CD8-positive, alpha-beta memory T cell (primary cell): Measurements from ENCODE around the gene LAMC3. TPM values are rescaled to one million over a fixed set of nuclear protein-coding genes. Genes with fewer than 3 reads are reported as not detected.

Experiments
- CTCF ChIA-PET: fragments of 350-600 bp; sonication (Branson Sonifier 250); formaldehyde crosslinking; loops from one replicate; lab custom pipeline; 2021; ENCODE audit warnings: antibody characterized with exemption; lab: Charles Lee
- POLR2A ChIA-PET: fragments of 350-600 bp; sonication (Branson Sonifier 250); formaldehyde crosslinking; loops from one replicate; lab custom pipeline; 2021; ENCODE audit warnings: antibody characterized with exemption; lab: Charles Lee
- DNase-seq, 5 donors: peaks; one replicate each; pipeline versions ENCODE4 v3.0.0 to v3.0.0-alpha.2; 2020 to 2022; ENCODE audit warnings: mixed read lengths in 1 of 5
- H3K27ac ChIP-seq: one replicate; pipeline ENCODE4 v1.7.0; 2013; ENCODE audit warnings: low read depth, mild to moderate bottlenecking, low read length, moderate library complexity
- H3K27me3 ChIP-seq: 2 replicates; pipeline ENCODE4 v1.7.0; 2013; ENCODE audit warnings: low read length, mild to moderate bottlenecking; ENCODE audit not compliant: insufficient read depth, poor library complexity, severe bottlenecking
- H3K36me3 ChIP-seq: 2 replicates; pipeline ENCODE4 v1.7.0; 2013; ENCODE audit warnings: mild to moderate bottlenecking, low read length, moderate library complexity; ENCODE audit not compliant: insufficient read depth
- H3K4me1 ChIP-seq: 2 replicates; pipeline ENCODE4 v1.7.0; 2013; ENCODE audit warnings: mild to moderate bottlenecking, low read length, moderate library complexity; ENCODE audit not compliant: insufficient read depth
- H3K4me3 ChIP-seq: 2 replicates; pipeline ENCODE4 v1.7.0; 2013; ENCODE audit warnings: mild to moderate bottlenecking, low read length
- H3K9me3 ChIP-seq: 2 replicates; pipeline ENCODE4 v1.7.0; 2013; ENCODE audit warnings: mild to moderate bottlenecking, low read length
- H3K27ac Mint-ChIP-seq, 8 donors: one replicate each; pipeline ENCODE4 v1.8.0; 2020 to 2021; ENCODE audit warnings: mixed read lengths in 8 of 8, mild to moderate bottlenecking in 6 of 8, inconsistent platforms in 3 of 8, moderate library complexity in 3 of 8
- H3K27me3 Mint-ChIP-seq, 2 donors: one replicate each; pipeline ENCODE4 v1.8.0; 2020 to 2021; ENCODE audit warnings: mixed read lengths in 2 of 2, mild to moderate bottlenecking in 1 of 2, moderate library complexity in 1 of 2
- H3K36me3 Mint-ChIP-seq, 3 donors: one replicate each; pipeline ENCODE4 v1.8.0; 2020 to 2021; ENCODE audit warnings: mixed read lengths in 3 of 3, inconsistent platforms in 1 of 3, mild to moderate bottlenecking in 1 of 3
- H3K4me1 Mint-ChIP-seq, 3 donors: one replicate each; pipeline ENCODE4 v1.8.0; 2020 to 2021; ENCODE audit warnings: mixed read lengths in 3 of 3, inconsistent platforms in 1 of 3, mild to moderate bottlenecking in 1 of 3
- H3K4me3 Mint-ChIP-seq, 7 donors: one replicate each; pipeline ENCODE4 v1.8.0; 2020 to 2021; ENCODE audit warnings: mixed read lengths in 7 of 7, mild to moderate bottlenecking in 6 of 7, moderate library complexity in 4 of 7, inconsistent platforms in 2 of 7
- H3K9me3 Mint-ChIP-seq, 5 donors: one replicate each; pipeline ENCODE4 v1.8.0; 2020 to 2022; ENCODE audit warnings: mixed read lengths in 5 of 5, mild to moderate bottlenecking in 3 of 5, moderate library complexity in 2 of 5, inconsistent platforms in 1 of 5
- polyA plus RNA-seq: library from polyadenylated mRNA; unstranded; fragments of 300-500 nt; fragmentation: Illumina TruSeq; gene quantifications from one replicate; pipeline ENCODE4 v1.2.3, GENCODE V29; 2021
- total RNA-seq, 2 experiments: library from RNA; stranded (reverse); gene quantifications; one replicate each; pipeline ENCODE4 v1.2.3, GENCODE V29; 2021

The LAMC3 gene
- total and polyA plus RNA-seq, 3 experiments from 2014 or later, result 0.04 to 0.07 TPM; not detected in 1

GRCh38 chr9:131094015-131094414 lies 85.0 kb downstream of the LAMC3 start:
- DNase-seq, result no peak
- Mint-ChIP-seq H3K9me3 (no peaks in the 10 kb centered on the region), H3K36me3 (no peaks in the 10 kb centered on the region), H3K4me3 (no peak overlapping the region), H3K27me3 (peaks cover 20 to 39% of the 10 kb centered on the region in 2 donors), H3K4me1 (peaks cover 4 to 9% (median 6%) of the 10 kb centered on the region in 3 donors), H3K27ac (no peak overlapping the region)
- Histone ChIP-seq H3K4me3 (no peak overlapping the region), H3K27me3 (peaks cover 32% of the 10 kb centered on the region), H3K36me3 (no peaks in the 10 kb centered on the region), H3K9me3 (no peaks in the 10 kb centered on the region), H3K4me1 (no peaks in the 10 kb centered on the region), H3K27ac (no peak overlapping the region)
- POLR2A ChIA-PET, result no interaction called here
- CTCF ChIA-PET, result interaction anchor here (0.6 to 1.4 kb wide), 2 partner anchors 9 to 737 kb away, joined by 3 read pairs; no protein-coding TSS in a partner anchor

GRCh38 chr9:131094622-131095021 lies 85.6 kb downstream of the LAMC3 start:
- peaks cover 32% of the 10 kb centered on the region for H3K27me3 ChIP-seq
- no peak overlapping the region for H3K4me3 ChIP-seq
- no peak for DNase-seq
- Mint-ChIP-seq H3K36me3 (no peaks in the 10 kb centered on the region), H3K27ac (no peak overlapping the region), H3K4me3 (peak overlapping the region in 1 of 7 donors; percentile 44), H3K4me1 (peaks cover 4 to 9% (median 6%) of the 10 kb centered on the region in 3 donors), H3K9me3 (no peaks in the 10 kb centered on the region), H3K27me3 (peaks cover 20 to 41% of the 10 kb centered on the region in 2 donors)
- CTCF ChIA-PET, result interaction anchor here (1.4 kb wide), 1 partner anchor 10 kb away, joined by 3 read pairs; no protein-coding TSS in a partner anchor
- H3K9me3 ChIP-seq, result no peaks in the 10 kb centered on the region
- no peaks in the 10 kb centered on the region for H3K4me1 ChIP-seq
- no peaks in the 10 kb centered on the region for H3K36me3 ChIP-seq
- H3K27ac ChIP-seq, result no peak overlapping the region
- POLR2A ChIA-PET, result no interaction called here

DNA sequence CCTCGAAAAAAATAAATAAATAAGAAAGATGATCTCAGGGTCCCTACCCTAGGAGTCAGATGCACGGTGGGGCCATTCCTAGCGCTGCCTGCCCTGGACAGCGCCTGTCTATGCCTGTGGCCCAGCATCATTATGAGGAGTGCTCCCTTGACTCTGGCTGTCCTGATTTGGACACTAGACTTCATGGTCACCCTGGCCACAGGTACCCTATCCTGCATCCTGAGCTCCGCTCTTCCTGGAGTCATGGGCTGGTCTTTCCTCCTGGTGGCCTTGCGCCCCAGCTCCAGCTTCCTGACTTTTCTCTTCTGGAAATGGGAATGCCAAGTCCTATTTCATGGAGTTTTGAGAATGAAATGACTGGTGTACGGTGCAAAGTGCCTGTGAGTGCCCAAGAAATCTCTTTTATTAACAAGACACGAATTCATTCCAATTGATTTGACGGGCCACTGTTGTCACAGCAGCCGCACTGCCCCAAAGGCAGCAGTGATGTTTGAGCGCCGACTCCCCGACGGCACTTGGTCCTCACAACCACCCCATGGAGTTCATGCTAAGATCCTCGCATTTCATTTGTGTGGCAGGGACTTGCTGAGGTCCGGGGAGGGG lies 86.8 kb downstream of the LAMC3 start:
- Histone ChIP-seq H3K27ac (no peak overlapping the region), H3K27me3 (peaks cover 32% of the 10 kb centered on the region), H3K36me3 (no peaks in the 10 kb centered on the region), H3K4me1 (no peaks in the 10 kb centered on the region), H3K4me3 (no peak overlapping the region), H3K9me3 (no peaks in the 10 kb centered on the region)
- H3K27me3 Mint-ChIP-seq, result peaks cover 22 to 41% of the 10 kb centered on the region in 2 donors
- no peak for DNase-seq
- no peaks in the 10 kb centered on the region for H3K9me3 Mint-ChIP-seq
- CTCF ChIA-PET, result no interaction called here
- H3K27ac Mint-ChIP-seq, result peak overlapping the region in 2 of 8 donors; percentile 32 to 59
- H3K4me1 Mint-ChIP-seq, result peaks cover 4 to 9% (median 6%) of the 10 kb centered on the region in 3 donors
- peak overlapping the region in 6 of 7 donors; percentile 40 to 69 (median 66) for H3K4me3 Mint-ChIP-seq
- POLR2A ChIA-PET, result no interaction called here
- no peaks in the 10 kb centered on the region for H3K36me3 Mint-ChIP-seq

GRCh38 chr9:131096269-131097125 lies 87.5 kb downstream of the LAMC3 start, which contains the start of gene AIF1L:
TSS of gene AIF1L (plus strand) at chr9:131096531. CDS start at chr9:131096630, 99 bp downstream.
- no peak for DNase-seq
- Histone ChIP-seq H3K27ac (no peak within 1 kb of the TSS), H3K9me3 (no peaks in the 10 kb centered on the region), H3K36me3 (no peaks in the 10 kb centered on the region), H3K27me3 (peaks cover 32% of the 10 kb centered on the region), H3K4me1 (no peaks in the 10 kb centered on the region), H3K4me3 (peak within 1 kb of the TSS; percentile 27)
- peak within 1 kb of the TSS in 6 of 7 donors; percentile 50 to 75 (median 67) for H3K4me3 Mint-ChIP-seq
- H3K4me1 Mint-ChIP-seq, result peaks cover 4 to 9% (median 6%) of the 10 kb centered on the region in 3 donors
- H3K27ac Mint-ChIP-seq, result peak within 1 kb of the TSS in 2 of 8 donors; percentile 32 to 59
- H3K9me3 Mint-ChIP-seq, result no peaks in the 10 kb centered on the region
- ChIA-PET POLR2A (no interaction called here), CTCF (interaction anchor here (1.1 kb wide), 2 partner anchors 8 to 10 kb away, joined by 4 read pairs; no protein-coding TSS in a partner anchor)
- peaks cover 22 to 41% of the 10 kb centered on the region in 2 donors for H3K27me3 Mint-ChIP-seq
- H3K36me3 Mint-ChIP-seq, result no peaks in the 10 kb centered on the region

GRCh38 chr9:131097126-131097947 lies 88.4 kb downstream of the LAMC3 start:
- Mint-ChIP-seq H3K9me3 (no peaks in the 10 kb centered on the region), H3K36me3 (no peaks in the 10 kb centered on the region), H3K4me1 (peaks cover 4 to 9% (median 6%) of the 10 kb centered on the region in 3 donors), H3K27ac (no peak overlapping the region), H3K4me3 (peak overlapping the region in 6 of 7 donors; percentile 23 to 75 (median 56)), H3K27me3 (peaks cover 22 to 41% of the 10 kb centered on the region in 2 donors)
- H3K9me3 ChIP-seq, result no peaks in the 10 kb centered on the region
- no peak for DNase-seq
- CTCF ChIA-PET, result interaction anchor here (1.1 kb wide), 2 partner anchors 9 kb away, joined by 4 read pairs; no protein-coding TSS in a partner anchor
- H3K27ac ChIP-seq, result no peak overlapping the region
- H3K4me1 ChIP-seq, result no peaks in the 10 kb centered on the region
- H3K4me3 ChIP-seq, result peak overlapping the region; percentile 27
- H3K27me3 ChIP-seq, result peaks cover 32% of the 10 kb centered on the region
- POLR2A ChIA-PET, result no interaction called here
- no peaks in the 10 kb centered on the region for H3K36me3 ChIP-seq

DNA sequence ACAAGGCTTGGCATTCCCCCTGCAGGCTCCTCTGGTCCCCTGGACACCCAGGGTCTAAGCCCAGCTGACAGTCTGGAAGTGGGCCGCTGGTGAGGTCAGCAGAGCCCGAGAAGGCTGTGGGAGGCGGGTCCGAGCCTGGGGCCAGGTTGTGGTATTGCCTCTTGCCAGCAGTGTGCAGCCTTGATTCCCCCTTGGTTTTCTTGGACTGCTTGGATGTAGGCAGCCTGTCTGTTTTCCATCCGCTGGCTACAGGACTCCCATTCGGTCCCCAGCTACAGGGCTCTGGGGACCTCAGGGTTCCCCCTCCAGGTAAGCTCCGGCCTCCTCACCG lies 88.9 kb downstream of the LAMC3 start:
- H3K4me1 ChIP-seq, result no peaks in the 10 kb centered on the region
- Mint-ChIP-seq H3K4me1 (peaks cover 4 to 9% (median 6%) of the 10 kb centered on the region in 3 donors), H3K4me3 (peak overlapping the region in 1 of 7 donors; percentile 74), H3K27ac (no peak overlapping the region), H3K27me3 (peaks cover 22 to 41% of the 10 kb centered on the region in 2 donors), H3K9me3 (no peaks in the 10 kb centered on the region), H3K36me3 (no peaks in the 10 kb centered on the region)
- no peak for DNase-seq
- H3K36me3 ChIP-seq, result no peaks in the 10 kb centered on the region
- no peak overlapping the region for H3K4me3 ChIP-seq
- no peaks in the 10 kb centered on the region for H3K9me3 ChIP-seq
- H3K27me3 ChIP-seq, result peaks cover 32% of the 10 kb centered on the region
- CTCF ChIA-PET, result interaction anchor here (1.1 kb wide), 1 partner anchor 8 kb away, joined by 4 read pairs; no protein-coding TSS in a partner anchor
- POLR2A ChIA-PET, result no interaction called here
- no peak overlapping the region for H3K27ac ChIP-seq

GRCh38 chr9:131098391-131099101 lies 89.6 kb downstream of the LAMC3 start:
- Mint-ChIP-seq H3K27me3 (peaks cover 22 to 41% of the 10 kb centered on the region in 2 donors), H3K36me3 (no peaks in the 10 kb centered on the region), H3K4me1 (peaks cover 4 to 9% (median 6%) of the 10 kb centered on the region in 3 donors), H3K9me3 (no peaks in the 10 kb centered on the region), H3K4me3 (no peak overlapping the region), H3K27ac (no peak overlapping the region)
- H3K9me3 ChIP-seq, result no peaks in the 10 kb centered on the region
- no peak overlapping the region for H3K27ac ChIP-seq
- H3K27me3 ChIP-seq, result peaks cover 32% of the 10 kb centered on the region
- no peak for DNase-seq
- CTCF ChIA-PET, result no interaction called here
- H3K4me3 ChIP-seq, result no peak overlapping the region
- H3K36me3 ChIP-seq, result no peaks in the 10 kb centered on the region
- no peaks in the 10 kb centered on the region for H3K4me1 ChIP-seq
- POLR2A ChIA-PET, result no interaction called here
